HG03520 (cell line): ENCODE data around the gene UGT2B17.
"Not testable (repeated sequence)": the region's sequence is repeated elsewhere in the genome, so short reads cannot be mapped to it uniquely, and the experiment has no call there.

Experiments used
- ATAC-seq: cut with Tn5 transposase; IDR thresholded peaks from one replicate; pipeline ENCODE4 v1.9.1; 2021; ENCODE audit warnings: mild to moderate bottlenecking, moderate library complexity; ENCODE audit not compliant: unreplicated experiment

UGT2B17 gene

DNA sequence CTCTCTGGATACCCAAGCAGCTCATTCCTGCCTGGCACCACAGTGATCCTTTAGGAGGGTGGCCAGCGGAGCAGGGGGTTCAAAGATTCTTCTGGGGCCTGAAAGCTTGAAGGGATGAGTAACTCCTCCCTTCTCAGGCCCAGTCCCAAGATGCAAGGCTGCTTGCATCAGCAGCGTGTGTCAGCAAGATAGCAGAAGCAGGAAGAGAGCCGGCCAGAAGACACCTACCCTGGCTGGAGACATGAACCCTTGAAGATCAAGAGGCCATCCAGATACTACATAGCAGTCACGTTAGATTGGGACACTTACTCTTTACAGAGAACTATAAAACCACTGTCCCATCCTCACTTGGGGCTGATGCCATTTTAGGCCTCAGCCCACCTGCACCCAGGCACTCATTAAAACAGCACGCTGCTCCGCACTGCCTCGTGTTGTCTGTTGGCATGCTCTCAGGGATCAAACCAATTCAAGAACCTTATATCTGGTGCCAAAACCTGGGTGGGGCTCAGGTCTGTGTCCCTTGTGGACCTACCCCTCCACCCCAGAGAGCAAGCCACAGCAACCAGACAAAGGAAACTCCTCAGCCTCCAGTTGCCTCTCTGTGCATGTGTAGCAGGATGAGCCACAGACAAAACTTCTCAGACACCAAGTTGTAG lies 6.5 kb downstream of the UGT2B17 start:
- ATAC-seq, result no peak

DNA sequence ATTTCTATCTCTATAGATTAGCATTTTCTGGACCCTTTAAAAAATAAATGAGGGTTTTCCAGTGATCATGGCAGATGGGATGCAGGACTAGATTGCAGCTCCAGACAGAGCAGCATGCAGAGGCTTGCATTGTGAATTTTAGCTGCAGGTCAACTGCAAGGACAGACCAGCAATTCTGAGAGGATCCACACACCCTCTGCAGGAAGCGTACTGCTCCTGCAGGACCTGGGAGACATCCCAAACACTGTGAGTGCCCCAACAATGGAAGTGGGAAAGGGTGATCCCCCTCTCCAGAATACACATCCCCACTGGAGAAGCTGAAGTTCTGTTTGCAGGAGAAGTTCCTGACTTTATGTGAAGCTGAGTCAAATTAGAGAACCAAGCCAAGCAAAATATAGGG lies 7.1 kb downstream of the UGT2B17 start:
- not testable (repeated sequence) for ATAC-seq

DNA sequence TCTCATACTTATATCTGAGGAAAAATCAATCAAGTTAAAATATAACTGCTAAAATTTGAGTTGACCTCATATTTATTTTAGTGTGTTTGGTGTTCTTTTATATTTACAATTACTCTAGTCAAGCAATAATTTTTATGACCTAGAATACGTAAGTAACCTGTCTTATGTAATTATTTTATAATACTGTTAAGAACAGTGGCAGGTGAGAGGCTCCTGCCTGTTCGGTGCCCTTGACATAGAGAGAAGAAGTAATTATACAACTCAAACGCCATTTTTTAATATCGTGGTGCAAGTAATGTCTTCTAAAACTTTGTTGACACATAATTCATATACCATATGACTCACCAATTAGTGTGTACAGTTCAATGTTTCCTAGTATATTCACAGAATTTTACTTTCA lies 7.6 kb downstream of the UGT2B17 start:
- not testable (repeated sequence) for ATAC-seq

GRCh38 chr4:68566364-68566763 lies 9.8 kb downstream of the UGT2B17 start:
- peak; percentile 48 for ATAC-seq

DNA sequence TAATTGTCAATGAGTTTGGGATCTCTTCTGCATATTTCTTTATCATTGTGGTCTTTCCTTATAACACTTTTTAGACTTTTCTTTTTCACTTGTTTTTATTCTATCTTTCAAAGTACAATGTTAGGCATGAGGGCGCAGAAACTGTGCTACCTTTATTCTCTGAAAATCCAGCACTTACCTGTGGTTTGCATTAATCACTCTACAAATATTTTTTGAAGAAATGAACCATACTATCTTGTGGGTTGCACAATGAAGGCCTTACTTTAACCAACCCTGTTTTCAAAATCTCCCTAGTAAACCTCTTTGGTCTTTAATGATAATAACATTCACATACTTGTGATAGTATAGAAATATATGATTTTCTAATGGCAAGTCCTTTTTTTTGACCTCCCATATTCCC lies 11.0 kb downstream of the UGT2B17 start:
- ATAC-seq, result not testable (repeated sequence)

DNA sequence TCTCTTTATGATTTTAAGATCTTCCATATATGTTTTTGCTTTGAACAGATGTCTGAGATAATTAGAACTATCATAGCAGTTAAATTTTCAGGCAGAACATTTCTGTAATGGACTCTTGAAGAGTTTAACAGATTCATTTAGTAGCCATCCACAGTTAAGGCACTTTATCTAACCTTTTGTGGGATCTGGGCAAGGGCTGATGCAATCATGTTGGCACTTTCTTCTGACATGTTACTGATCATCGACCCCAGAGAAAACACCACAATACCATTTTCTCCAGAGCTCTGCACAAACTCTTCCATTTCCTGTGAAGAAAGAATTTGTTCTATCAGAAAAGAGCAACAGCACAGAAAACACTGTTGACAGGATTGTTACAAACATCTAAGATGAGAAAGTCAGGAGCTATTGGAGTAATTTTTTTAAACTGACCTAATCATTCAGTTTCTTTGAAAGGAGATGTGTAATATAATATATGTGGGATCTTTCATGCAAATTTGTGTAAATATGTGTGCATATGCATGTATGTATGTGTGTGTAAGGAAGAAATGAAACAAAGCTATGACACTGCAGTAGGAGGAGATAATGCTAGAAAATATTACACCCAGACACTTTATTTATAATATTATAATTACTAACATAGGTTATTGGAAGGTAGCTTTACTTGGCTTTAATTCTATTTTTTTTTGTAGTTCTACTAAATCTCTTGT lies 15.6 kb downstream of the UGT2B17 start:
- ATAC-seq, result not testable (repeated sequence)

DNA sequence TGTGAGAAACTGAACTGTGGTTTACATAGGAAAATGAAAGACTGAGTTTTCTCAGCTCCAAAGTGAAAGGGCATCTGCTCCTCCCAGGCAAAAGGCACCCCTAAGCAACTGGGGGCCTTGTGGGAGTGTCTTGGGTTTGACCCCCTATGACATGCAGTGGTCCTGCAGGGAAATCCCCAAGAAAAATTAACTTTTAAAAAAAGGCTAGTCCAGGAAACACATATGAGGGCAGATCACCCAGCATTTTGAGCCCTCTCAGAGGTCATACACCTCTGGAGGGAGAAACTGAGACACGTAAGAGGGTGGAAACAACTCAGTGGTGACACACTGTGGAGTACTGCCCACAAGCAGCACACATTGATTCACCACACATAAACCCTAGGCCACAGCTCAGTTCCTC lies 22.3 kb downstream of the UGT2B17 start:
- not testable (repeated sequence) for ATAC-seq

DNA sequence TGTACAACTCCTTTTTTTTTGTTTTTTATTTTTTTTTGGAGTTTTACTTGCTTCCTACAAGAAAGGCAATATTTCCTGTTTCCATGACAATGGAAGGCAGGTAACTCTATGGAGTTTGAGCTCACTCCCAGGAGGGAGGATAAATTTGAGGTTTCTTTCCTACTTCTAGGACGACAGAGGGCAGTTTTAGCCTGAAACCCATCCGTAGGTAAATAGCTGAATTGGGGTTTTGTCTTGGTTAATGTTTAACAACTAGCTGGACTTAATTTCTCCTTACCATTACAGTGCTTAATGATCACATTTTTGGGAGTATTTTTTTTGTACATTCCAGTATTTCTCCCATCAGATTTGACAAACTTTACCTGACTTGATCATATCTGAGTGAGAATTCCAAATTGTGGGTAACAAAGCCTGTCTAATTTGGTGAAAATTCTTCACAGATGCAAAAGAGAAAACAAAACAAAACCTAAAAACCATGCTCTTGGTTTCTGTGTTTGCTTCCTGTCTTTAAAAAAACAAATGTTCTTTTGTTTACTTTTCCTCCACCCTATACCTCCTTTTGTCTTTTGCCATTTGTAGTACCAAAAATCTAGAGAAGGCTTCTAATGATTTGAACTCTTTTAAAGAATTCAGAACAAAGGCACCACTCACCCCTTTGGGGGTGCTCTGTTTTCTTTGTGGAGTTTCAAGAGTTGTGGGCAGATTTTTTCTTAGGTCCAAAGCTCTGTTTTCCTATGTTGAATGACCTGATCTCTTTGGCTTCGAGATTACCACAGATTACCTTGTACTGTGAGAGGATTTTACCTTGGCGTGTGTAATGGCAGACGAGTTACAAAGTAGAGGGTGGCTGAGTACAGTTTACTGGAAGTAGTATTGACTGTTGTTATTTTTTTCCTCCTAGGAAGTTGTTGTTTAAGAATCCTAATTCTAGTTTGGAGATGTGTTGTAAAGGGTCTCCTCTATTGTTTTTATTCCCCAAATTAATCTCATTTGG lies 23.0 kb downstream of the UGT2B17 start:
- ATAC-seq, result not testable (repeated sequence)

GRCh38 chr4:68542742-68543141 lies 33.4 kb downstream of the UGT2B17 start:
- ATAC-seq, result not testable (repeated sequence)

DNA sequence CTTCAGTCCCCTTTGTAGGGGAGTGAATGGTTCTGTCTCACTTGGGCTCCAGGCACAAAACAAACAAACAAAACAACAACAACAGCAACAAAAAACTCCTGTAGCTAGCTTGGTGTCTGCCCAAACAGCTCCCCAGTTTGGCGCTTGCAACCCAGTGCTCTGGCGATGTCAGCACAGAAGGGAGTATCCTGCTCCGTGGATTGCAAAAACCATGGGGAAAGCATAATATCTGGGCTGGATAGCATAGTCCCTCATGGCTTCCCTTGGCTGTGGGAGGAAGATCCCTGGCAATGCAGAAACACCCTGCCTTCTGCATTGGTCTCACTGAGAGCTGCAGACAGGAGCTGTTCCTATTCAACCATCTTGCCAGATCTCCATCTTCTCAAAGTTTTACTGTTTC lies 39.7 kb downstream of the UGT2B17 start:
- ATAC-seq, result no peak

DNA sequence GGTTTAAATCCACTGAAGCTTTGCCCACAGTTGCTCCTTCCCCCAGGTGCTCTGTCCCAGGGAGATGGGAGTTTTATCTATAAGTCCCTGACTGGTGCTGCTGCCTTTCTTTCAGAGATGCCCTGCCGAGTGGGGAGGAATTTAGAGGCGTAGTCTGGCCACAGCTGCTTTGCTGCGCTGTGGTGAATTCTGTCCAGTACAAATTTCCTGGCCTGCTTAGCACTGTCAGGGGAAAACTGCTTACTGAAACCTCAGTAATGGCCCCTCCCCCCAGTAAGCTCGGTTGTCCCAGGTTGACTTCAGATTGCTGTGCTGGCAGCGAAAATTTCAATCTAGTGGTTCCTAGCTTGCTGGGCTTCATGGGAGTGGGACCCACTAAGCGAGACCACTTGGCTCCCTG lies 40.1 kb downstream of the UGT2B17 start:
- no peak for ATAC-seq

- ATAC-seq, result not testable (repeated sequence)
Observed at GRCh38 chr4:68522232-68522631, 53.9 kb downstream of the UGT2B17 start.

DNA sequence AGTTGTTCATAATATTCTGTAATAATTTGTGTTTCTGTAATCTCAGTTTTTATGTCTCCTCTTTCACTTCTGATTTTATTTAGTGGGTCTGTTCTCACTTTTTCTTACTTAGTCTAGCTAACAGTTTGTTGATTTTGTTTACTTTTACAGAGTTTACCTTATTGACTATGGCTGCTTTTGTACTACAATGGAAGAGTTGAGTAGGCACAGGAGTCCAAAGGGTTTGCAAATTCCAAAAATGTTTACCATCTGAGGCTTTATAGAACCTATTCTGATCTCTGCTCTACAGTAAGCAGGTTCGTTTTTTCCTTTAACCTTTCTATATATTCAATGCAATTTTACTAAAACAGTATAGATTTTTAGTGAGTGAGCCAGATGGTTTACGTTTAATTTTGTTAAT lies 55.1 kb downstream of the UGT2B17 start:
- ATAC-seq, result no peak

DNA sequence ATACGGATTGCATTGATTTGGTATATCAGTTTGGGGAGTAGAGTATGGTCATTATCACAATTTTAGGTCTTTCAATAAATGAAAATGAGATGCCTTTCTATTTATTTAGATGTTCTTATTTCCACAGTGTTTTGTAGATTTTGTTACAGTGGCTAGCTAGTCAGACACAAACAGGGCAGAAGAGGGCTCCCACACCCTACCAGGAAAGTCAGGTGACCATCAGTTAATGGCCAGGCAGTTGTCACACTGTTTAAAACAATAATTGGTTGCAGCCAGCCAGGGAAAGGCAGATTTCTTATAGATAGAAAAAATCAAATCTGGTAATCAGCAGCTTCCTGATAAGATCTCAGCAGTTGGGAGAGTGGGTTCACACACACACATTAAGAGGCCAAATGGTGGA lies 57.2 kb downstream of the UGT2B17 start:
- ATAC-seq, result no peak

GRCh38 chr4:68505452-68505851 lies 70.7 kb downstream of the UGT2B17 start:
- ATAC-seq, result not testable (repeated sequence)

GRCh38 chr4:68504836-68505235 lies 71.3 kb downstream of the UGT2B17 start:
- ATAC-seq, result not testable (repeated sequence)

DNA sequence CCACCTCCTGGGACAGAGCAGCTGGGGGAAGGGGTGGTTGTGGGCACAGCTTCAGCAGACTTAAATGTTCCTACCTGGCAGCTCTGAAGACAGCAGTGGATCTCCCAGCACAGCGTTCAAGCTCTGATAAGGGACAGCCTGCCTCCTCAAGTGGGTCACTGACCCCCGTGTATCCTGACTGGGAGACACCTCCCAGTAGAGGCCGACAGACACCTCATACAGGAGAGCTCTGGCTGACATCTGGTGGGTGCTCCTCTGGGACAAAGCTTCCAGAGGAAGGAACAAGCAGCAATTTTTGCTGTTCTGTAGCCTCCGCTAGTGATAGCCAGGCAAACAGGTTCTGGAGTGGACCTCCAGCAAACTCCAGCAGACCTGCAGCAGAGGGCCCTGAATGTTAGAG lies 72.7 kb downstream of the UGT2B17 start:
- ATAC-seq, result not testable (repeated sequence)

- no peak for ATAC-seq
Observed at GRCh38 chr4:68499021-68499420, 77.1 kb downstream of the UGT2B17 start.

DNA sequence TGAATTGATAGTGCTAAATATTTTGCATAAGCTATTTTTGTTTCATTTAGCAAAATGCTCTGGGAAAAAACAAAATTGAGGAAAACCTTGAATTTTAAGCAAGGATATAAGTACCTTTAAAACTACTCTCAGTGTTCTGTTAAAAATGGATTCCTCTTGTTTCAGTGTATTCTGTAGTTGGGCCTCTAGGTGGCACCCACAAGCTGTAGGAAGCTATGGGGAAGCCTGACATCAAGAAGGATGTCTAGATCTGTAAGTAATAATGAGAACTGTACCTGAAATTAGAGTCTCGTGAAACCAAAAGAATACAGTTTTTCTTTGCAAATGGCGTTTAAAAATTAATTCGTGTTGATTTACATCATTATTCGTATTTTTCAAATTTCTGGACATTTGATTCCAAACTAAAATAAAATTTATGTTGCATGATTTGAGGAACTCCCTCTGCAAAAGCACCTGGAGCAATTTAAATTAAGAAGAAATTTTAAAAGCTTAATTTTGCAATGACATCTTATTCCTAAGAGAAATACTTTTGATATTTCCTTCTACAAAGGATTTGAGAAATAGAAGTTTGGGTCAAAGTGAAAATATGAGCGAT lies 77.6 kb downstream of the UGT2B17 start:
- ATAC-seq, result peak; percentile 89

GRCh38 chr4:68494688-68495087 lies 81.4 kb downstream of the UGT2B17 start:
- ATAC-seq, result no peak
